Fibroblast of peridontal ligament (primary cell): ENCODE data around the gene TWNK.
A peak's percentile ranks its signal among the peaks of the same experiment; 100 is the strongest.
"Not testable (repeated sequence)": the region's sequence is repeated elsewhere in the genome, so short reads cannot be mapped to it uniquely, and the experiment has no call there.

ENCODE experiments used
- DNase-seq: peaks from one replicate; pipeline ENCODE4 v3.0.0-alpha.2; 2010; ENCODE audit errors: extremely low read depth

Gene TWNK

DNA sequence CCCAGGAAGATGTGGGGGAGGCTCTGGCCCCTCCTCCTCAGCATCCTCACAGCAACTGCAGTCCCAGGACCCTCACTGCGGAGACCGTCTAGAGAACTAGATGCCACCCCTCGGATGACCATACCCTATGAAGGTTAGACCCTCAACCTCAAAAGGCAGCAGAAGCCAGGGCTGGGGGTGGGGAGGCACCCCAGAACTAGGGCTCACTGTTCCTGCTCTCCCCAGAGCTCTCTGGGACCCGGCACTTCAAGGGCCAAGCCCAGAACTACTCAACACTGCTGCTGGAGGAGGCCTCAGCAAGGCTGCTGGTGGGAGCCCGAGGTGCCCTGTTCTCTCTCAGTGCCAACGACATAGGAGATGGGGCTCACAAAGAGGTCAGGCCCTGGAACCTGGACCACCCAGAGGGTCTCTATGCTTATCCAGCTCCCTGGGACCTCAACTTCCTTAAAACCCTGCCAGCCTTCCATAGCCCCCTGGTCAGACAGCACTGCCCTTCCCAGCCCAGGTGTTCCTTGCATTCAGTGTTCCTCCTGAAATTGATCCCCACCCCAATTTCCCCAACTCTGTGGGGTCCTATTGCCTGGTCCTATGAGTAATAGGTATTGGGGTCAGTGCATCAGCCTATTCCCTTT lies 14.3 kb upstream of the TWNK start:
- DNase-seq, result no peak

DNA sequence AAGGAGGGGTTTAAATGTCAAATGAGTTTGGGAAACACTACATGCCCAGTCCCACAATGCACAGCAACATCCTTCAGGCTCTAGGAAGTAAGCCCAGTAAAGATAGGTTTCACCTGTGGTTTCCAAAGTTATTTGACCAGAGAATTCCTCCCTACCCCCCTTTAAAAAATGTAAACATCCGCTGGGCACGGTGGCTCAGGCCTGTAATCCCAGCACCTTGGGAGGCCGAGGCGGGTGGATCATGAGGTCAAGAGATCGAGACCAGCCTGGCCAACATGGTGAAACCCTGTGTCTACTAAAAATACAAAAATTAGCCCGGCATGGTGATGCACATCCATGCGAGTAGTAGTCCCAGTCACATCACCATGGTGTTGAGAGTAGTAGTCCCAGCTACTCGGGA lies 11.9 kb upstream of the TWNK start:
- not testable (repeated sequence) for DNase-seq

DNA sequence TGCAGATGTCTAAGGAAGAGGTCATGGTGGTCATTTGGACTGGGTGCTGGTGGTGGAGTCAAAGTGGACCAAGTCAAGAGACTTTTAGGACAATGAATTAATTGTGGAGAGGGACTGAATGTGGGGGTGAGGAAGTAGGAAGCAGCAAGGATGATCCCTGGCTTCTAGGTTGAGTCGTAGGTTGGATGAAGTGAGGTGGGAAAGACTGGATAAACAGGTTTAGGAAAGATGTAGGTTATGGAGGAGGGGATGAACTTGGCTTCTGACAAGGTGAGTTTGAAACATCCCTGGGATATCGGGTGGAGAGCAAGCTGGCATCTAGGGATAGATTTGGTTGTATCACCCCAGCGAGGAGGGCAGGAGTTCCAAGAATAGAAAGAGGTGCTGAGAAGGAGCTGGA lies 10.4 kb upstream of the TWNK start:
- no peak for DNase-seq

GRCh38 chr10:100977436-100977835 lies 9.9 kb upstream of the TWNK start:
- DNase-seq, result no peak

- DNase-seq, result no peak
Measured at GRCh38 chr10:100978121-100978900, 9.0 kb upstream of the TWNK start.

- no peak for DNase-seq
Measured at GRCh38 chr10:100978901-100979195, 8.5 kb upstream of the TWNK start.

DNA sequence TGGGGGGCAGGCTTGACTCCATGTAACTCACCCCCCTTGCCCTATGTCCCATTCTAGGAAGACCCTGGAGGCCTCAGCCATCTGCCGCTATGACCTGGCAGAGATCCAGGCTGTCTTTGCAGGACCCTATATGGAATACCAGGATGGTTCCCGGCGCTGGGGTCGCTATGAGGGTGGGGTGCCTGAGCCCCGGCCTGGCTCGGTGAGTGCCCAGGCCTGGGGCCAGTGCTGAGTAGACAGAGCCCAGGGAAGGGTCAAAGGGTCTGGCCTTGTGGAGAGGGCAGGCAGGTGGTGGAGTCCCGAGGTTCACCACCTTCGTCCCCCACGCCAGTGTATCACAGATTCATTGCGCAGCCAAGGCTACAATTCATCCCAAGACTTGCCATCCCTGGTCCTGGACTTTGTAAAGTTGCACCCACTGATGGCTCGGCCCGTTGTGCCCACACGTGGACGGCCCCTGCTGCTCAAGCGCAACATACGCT lies 7.5 kb upstream of the TWNK start:
- no peak for DNase-seq

- DNase-seq, result no peak
Measured at GRCh38 chr10:100980311-100980710, 7.0 kb upstream of the TWNK start.

DNA sequence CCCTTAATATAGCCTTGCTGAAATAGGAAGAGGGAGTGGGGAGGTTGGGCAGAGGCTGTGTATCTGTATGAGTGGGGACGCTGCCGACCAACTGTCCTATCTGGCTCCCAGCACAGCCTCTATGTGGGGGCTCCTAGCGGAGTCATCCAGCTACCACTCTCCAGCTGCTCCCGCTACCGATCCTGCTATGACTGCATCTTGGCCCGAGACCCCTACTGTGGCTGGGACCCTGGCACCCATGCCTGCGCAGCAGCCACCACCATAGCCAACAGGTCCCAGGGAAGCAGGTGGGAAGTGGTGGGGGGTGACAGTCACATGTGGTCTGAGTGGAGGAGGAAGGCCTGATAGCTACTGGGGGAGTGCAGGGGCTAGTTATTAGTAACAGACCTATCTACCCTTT lies 6.6 kb upstream of the TWNK start:
- no peak for DNase-seq

DNA sequence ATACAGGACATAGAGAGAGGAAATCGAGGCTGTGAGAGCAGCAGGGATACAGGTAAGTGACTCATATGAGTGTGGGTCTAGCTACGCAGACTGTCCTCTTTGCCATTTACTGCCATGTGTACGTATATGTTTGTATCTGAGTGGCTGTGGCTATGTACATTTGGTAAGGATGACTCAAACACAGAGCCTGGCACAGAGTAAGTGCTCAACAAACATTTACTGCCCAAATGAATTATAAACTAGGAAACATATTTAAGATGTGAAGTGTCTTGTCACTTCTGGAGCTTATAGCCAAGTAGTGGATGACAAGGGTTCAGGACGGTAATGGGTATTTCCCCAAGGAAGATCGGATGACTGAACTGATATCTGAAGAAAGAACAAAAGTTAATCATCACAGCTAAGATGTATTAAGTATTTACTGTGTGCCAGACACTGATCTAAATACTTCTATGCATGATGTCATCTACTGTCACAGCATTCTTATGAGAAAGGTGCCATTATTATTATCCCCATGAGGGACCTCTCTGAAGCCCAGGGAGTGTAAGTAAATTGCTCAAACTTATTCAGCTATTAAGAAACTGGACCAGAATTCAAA lies 6.1 kb upstream of the TWNK start:
- no peak for DNase-seq

GRCh38 chr10:100982916-100983830 lies 4.2 kb upstream of the TWNK start:
- DNase-seq, result no peak

DNA sequence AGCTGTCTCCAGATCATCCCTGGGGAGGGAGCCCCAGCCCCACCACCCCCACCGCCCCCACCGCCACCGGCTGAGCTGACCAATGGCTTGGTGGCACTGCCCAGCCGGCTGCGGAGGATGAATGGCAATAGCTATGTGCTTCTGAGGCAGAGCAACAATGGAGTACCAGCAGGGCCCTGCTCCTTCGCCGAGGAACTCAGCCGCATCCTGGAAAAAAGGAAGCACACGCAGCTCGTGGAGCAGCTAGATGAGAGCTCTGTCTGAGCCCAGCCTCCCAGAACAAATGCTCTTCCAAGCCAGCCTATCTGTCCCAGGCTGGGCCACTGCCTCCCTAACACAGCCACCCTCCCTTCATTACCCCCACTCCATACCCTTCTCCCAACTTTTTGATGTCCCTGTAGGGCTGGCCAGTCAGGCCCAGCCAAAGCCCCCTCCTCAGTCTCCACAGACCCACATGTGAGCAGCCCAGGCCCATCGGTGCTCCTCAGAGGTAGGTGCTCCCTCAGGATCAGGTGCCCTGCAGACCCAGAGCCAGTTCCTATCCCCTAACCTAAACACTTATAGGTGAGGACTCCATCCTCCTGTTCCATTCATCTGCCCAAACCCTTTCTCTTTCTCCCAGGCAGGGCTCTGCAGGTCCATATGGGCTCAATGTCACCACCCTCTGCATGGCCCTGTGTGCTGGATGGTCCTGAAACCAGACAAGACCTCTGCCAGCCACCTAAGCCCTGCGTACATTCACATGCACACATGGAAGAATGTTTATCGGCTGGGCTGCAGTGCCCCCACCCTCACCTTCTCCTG lies 3.3 kb upstream of the TWNK start:
- DNase-seq, result no peak

DNA sequence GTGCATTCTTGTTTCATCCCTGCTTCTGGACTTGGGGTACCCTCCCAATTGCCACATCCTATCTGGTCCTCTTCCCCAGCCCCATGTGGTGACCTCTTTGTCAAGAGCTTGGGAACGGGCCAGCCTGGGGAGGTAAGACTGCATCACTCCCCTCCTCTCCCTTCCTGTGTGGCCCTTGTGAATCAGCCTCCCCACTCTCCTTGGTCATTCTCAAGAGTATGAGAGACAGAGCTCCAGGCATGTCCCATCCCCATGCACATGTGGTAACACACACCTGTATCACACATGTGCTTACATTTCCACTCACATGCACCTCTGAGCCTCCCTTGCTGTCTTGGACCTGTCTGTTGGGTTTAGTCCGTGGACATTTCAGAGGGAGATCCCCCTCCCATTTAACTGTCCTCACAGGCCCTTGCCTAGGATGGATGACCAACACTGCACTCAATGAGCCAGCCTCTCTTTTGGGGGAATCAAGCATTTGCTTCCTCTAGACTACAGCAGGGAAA lies 2.6 kb upstream of the TWNK start:
- DNase-seq, result no peak

DNA sequence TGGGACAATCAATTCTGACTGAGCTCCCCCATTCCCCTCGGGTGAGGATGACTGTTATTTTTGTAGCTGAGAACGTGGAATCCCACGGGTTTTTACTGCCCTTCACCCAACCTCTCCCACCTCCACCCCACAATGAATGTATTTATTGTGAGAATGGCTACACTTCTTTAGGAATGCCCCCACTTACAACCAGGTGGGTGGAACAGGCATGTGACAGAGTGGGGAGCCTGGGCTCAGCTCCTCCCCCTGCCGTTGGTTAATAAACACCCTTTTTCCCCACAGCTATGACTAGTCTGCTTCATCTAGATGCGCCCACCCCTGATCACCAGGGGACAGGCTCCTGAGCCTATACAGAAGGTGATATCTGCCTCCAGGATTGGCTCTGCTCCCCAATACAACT lies 2.0 kb upstream of the TWNK start:
- DNase-seq, result no peak

GRCh38 chr10:100986623-100986951 lies 756 bp upstream of the TWNK start:
- DNase-seq, result no peak

GRCh38 chr10:100987685-100988049 lies 324 bp downstream of the TWNK start:
- DNase-seq, result no peak

- no peak for DNase-seq
Measured at GRCh38 chr10:100988166-100988565, 823 bp downstream of the TWNK start.

GRCh38 chr10:100989088-100989487 lies 1.7 kb downstream of the TWNK start:
- no peak for DNase-seq

- peak; percentile 62 for DNase-seq
Measured at GRCh38 chr10:100993986-100994708, 6.8 kb downstream of the TWNK start.

- DNase-seq, result no peak
Measured at GRCh38 chr10:100995181-100995580, 7.8 kb downstream of the TWNK start.
